RPMI8226 (cell line): Measurements from ENCODE around the gene ASL.
"Not testable (repeated sequence)": the region's sequence is repeated elsewhere in the genome, so short reads cannot be mapped to it uniquely, and the experiment has no call there.

Experiments
- DNase-seq: peaks from one replicate; pipeline ENCODE4 v3.0.0-alpha.2; 2015

Gene ASL

DNA sequence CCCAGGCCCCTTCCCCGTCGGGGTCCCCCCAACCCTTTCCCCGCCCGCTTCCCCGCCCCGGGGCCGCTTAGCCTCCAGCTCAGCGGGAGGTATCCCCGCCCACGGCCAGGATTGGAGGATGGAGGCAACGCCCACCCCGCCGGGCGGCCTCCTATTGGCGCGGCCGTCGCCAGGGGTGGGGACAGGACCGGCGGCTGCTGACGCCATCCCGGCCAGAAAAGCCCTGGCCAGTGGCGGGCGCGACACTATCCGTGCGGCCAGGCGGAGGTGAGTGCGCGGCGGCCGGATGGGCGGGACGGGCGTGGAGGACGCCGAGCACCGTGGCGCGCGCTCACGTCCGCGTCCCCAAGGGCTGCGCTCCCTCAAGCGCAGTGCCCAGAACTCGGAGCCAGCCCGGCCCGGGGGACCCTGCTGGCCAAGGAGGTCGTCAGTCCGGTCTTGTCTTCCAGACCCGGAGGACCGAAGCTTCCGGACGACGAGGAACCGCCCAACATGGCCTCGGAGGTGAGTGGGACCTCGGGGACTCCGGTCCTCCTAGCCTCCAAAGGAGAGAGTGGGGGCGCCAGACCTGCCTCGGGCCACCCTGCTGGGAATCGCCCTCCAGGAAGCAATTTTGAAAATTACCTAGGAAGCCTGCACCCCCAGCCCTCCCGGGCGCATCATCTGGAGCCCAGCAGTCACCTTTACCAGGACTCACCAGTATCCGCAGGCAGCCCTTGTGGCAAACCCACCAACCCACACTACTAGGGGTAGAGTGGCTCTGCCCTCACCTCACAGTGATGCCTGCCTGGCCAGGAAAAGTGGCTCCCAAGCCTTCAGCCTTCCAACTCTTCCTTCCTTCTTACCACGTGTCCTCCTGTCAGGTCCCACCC is at the start of gene ASL:
ASL (plus strand) TSS at position 230 of the 872 bp plus-strand sequence; CDS start at position 493, 263 bp downstream.
- peak; percentile 98 for DNase-seq

GRCh38 chr7:66028342-66028741 is 47.3 kb upstream of the ASL start:
- DNase-seq = not testable (repeated sequence)

- DNase-seq = no peak
Observed at GRCh38 chr7:66033471-66034385, 41.9 kb upstream of the ASL start.

DNA sequence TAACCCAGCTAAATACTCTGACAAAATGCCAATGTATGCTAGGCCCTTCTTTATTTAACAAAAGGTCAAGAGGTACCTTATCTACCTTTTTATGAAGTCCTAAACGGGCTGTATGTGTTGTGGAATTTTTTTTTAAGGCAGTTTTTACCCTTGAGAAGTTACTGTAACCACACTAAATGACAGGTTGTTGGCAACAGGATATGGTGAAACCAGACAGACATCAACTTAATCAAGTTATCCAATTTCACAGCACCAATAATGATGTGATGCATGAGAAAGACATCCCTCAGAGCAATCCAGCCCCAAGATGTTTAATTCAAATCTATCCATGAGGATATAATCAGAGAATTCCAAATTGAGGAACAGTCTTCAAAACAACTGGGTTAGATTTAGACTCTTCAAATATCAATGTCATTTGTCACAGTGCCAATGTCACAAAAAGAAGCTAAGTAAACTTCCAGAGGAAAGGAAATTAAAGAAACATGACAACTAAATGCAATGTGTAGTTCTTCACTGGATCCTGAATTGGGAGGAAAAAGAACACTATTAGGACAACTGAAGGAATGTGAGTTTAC is 41.1 kb upstream of the ASL start:
- not testable (repeated sequence) for DNase-seq

DNA sequence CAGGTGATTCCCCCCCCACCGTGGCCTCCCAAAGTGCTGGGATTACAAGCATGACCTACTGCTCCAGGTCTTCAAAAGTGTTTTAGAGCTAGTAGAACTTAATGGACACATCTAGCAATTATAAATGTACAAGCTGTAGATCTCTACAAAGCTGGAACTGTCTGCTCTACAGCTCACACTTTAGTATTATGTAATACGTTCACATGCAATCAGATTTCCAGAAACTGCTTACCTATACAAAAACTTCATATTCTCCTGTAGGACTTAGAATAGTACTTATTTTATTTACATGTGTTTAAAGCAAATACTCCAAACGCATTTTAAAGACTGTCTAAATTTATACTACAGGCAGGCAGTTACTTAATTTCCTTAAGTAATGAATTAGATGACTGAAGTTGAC is 39.2 kb upstream of the ASL start:
- no peak for DNase-seq

GRCh38 chr7:66036788-66037187 is 38.8 kb upstream of the ASL start:
- no peak for DNase-seq

DNA sequence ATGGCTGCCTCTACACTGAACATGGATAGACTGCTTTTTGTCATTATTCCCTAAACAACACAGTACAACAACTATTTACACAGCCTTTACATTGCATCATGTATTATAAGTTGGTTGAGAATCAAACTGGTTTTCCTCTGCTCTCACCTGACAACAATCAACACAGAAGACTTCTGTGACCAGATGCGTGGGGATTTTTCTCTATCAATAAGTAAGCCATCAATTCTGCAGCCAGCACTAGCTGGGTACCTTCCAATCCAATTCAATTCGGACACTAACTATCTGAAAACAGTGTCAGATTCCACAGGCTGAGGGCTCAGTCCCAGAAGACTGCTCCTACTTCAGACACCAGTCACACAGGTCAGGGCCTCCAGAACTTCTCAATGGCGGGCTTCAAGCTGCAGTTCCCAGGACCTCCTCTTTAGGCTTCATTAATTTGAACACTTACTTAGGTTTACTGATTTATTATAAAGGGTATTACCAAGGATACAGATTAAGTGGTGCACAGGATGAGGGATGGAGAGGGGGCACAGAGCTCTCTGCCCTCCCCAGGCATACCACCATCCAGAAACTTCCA is 36.4 kb upstream of the ASL start:
- DNase-seq = no peak

GRCh38 chr7:66043681-66044497 is 31.7 kb upstream of the ASL start:
- peak; percentile 35 for DNase-seq

- DNase-seq = not testable (repeated sequence)
Observed at GRCh38 chr7:66044498-66044854, 31.1 kb upstream of the ASL start.

- DNase-seq = no peak
Observed at GRCh38 chr7:66047426-66047825, 28.2 kb upstream of the ASL start.

DNA sequence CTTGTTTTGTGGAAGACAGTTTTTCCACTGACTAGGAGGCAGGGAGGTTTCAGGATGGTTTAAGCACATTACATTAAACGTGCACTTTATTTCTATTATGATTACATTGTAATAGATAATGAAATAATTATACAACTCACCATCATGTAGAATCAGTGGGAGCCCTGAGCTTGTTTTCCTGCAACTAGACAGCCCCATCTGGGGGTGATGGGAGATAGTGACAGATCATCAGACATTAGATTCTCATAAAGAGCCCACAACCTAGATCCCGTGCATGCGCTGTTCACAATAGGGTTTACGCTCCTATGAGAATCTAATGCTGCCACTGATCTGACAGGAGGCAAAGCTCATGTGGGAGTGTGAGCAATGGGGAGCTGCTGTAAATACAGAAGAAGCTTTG is 25.7 kb upstream of the ASL start:
- DNase-seq = not testable (repeated sequence)

DNA sequence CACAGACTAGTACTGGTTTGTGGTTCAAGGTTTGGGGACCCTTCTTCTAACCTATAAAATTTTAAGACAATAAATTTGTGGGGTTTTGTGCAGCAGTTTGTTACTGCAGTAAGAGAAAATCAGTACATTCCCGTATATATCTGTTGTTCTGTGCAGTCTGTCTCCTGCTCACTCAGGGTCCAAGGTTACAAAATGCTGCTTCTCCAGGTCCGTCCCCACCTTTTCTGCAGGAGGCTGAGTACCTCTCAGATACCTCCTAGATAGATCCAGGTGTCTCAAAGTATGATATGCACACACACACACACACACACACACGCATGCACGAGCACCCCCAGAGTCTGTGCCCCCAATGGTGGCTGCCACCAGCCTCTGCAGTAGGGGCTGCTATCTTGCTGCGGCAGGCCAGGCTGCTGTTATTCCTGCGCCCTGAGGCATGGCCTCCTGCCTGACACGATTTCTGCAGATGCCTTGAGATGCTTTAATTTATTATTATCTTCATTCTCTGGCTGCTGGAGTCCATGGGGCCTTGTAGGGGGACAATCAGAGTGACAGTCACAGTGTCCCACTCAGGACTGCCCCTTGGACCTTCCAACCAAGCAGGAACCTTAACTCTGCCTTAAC is 25.2 kb upstream of the ASL start:
- no peak for DNase-seq

GRCh38 chr7:66050990-66051448 is 24.6 kb upstream of the ASL start:
- DNase-seq = peak; percentile 32

GRCh38 chr7:66052447-66052846 is 23.2 kb upstream of the ASL start:
- no peak for DNase-seq

DNA sequence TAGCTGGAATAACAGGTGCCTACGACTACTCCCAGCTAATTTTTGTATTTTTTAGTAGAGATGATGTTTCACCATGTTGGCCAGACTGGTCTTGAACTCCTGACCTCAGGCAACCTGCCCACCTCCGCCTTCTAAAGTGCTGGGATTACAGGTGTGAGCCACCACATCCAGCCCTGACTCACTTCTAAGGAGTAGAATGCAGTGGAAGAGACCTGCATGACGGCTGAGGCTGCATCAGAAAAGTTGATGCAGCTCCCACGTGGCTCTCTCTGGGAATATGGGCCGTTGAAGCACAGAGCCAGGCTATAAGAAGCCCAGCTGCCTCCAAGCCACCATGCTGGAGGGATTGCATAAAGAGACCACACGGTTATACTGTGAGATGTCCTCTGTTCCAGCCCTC is 21.6 kb upstream of the ASL start:
- DNase-seq = peak; percentile 51

DNA sequence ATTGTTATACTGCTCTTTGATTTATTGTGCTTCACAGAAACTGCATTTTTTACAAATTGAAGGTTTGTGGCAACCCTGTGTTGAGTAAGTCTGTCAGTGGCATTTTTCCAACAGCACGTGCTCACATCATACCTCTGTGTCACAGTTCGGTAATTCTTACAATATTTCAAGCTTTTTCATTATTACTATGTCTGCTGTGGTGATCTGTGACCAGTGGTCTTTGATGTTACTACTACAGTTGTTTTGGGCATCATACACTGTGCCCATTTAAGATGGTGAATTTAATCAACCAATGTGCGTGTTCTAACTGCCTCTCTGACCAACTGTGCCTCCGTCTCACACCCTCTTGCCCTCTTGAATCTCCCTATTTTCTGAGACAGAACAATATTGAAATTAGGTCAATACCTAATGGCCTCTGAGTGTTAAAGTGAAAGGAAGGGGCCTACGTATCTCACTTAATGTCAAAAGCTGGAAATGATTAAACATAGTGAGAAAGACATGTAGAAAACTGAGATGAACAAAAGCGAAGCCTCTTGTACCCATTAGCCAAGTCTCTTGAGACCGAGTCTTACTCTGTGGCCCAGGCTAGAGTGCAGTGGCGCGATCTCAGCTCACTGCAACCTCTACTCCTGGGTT is 20.2 kb upstream of the ASL start:
- DNase-seq = no peak

GRCh38 chr7:66060796-66061195 is 14.8 kb upstream of the ASL start:
- DNase-seq = no peak

- DNase-seq = no peak
Observed at GRCh38 chr7:66069732-66070131, 5.9 kb upstream of the ASL start.

- no peak for DNase-seq
Observed at GRCh38 chr7:66070222-66070621, 5.4 kb upstream of the ASL start.

DNA sequence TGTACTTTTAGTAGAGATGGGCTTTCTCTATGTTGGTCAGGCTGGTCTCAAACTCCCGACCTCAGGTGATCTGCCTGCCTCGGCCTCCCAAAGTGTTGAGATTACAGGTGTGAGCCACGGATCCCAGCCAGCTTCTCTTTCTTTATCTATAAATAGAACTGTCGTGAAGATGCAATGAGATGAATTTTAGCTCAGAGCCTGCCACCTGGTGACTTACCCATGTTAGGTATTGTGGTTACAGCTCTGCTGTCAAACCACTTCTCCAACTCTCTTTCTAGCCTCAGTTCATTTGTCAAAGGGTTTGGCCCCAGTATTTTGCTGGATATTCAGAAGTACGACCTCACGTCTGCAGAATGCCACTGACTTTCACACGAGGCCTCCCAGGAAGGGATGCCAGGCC is 3.4 kb upstream of the ASL start:
- peak; percentile 72 for DNase-seq
